ENCODE results near the gene PDE4A.

Gene PDE4A

DNA sequence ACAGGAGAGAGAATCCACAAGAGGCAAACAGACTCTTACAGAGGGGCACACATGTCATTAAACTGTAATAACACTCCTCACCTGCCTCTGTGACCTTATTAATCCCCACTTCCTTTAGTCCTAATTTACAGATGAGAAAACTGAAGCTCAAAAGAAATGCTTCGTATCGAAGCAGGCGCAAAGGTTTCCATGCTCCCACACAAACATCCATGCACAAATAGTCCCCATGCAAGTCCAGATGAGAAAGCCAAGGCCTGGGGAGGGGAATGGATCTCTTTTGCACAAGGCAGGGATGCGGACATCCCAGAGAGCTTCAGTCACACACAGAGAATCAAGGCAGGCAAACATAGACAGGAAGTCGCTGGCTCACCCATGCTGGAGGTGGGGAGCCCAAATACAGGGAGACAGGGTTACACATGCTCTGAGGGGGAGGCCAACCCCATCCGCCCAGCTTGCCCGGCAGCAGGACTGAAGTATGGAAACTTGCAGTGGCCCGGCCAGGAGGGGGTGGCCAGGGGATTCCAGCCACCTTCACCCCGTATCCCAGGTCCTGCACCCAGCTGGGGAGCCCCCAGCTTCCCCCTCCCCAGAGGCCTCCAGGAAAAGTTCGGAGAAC is 96.4 kb downstream of the PDE4A start:
- no peak for DNase-seq

DNA sequence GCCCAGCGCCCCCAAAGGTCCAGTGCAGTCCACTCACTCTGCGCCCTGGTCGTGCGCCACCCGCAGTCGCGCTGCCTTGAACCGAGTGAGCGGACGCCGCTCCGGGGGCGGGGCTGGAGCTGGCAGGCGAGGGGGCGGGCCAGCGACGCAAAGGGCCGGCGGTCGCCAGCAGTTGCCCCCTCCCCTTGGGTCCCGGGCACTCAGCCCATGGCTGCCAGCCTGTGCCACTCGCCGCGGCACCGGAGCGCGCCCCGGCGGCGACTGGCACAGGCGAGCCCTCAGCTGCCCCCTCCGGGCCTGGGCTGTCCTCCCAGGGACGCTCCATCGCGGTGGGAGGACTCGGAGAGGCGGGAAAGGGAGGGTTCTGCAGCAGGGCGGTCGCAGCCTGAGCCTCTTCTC is 97.0 kb downstream of the PDE4A start, which contains the start of gene S1PR5:
TSS of gene S1PR5 (minus strand) at position 87 of the 399 bp plus-strand sequence. CDS start 2,436 bp downstream, outside the sequence.
- DNase-seq = no peak

DNA sequence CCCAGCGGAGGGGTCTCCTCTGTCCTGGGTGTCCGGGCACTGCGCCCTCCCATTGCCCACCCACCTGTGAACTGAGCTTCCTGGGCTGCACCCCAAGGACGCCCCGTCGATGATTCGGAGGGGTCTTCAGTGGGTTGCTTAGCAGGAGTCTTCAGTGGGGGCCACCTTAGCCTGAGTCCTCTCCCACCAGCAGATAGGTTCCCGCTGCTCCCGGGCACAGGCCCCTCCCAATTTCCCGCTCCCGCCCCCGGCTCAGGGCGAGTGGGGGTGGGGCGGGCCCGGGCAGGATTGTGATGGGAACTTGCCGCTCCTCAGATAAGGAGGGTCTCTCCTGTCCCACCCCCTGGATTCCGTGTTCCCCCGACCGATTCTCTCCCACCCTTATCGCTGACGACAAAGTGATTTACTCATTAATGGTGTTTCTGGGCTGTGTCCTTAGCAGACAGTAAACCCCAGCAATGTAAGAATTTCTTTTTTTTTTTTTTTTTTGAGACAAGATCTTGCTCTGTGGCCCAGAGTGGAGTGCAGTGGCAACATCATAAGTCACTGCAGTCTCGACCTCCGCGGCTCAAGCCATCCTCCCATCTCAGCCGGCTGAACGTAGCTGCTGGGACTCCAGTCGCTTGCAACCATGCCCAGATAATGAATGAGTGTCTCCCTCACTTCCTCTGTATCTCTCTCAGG is 97.6 kb downstream of the PDE4A start:
- DNase-seq = no peak

DNA sequence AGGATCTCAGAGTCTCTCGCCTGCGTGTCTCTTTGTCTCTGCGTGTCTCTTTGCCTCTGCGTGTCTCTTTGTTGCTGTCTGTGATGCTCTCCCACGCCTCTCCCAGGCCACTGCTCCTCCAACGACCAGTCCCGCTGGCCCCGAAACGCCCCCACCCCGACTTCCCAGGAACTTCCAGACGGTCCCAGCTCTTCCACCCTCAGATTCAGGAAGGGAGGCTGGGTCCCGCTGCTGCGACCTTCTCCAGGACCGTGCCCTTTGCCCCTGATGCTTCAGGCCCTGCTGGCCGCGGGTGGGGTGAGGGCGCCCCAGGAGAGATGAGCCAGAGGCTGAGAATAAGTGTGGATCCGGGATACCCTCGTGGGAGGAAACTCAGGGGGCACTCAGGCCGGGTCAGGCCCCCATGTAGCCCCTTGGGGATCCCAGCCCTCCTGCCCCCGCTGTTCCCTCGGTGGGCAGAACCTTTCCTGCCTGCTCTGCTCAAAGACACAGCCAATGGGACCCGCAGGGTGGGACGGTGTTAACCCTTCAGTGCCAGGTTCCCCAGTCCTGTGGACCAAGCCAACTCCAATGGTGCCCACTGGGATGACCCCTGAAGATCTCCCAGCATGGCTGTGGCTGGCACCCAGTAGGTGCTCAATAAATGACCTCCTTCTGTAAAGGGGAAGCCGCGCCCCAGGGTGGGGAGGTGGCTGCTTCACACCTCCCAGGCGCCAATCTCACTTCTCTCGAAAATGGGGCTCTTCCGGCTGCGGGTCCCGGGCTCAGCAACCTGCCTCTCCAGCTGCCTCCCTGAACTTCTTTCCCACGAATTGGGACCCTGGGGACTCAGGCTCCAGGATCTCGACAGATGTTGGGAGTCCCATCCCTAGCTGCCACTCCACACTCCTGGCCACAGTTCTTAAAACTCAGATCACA is 98.4 kb downstream of the PDE4A start:
- DNase-seq = no peak
